HG02973 (cell line): ENCODE measurements around the gene C3orf20.

Source experiments
- ATAC-seq: cut with Tn5 transposase; IDR thresholded peaks from one replicate; pipeline ENCODE4 v1.9.1; 2021; ENCODE audit warnings: moderate library complexity; ENCODE audit not compliant: unreplicated experiment

C3orf20 gene

GRCh38 chr3:14674841-14675240 is at the start of gene C3orf20:
TSS of gene C3orf20 (plus strand) at chr3:14675141. CDS start at chr3:14682714, 7,573 bp downstream.
- ATAC-seq = no peak

DNA sequence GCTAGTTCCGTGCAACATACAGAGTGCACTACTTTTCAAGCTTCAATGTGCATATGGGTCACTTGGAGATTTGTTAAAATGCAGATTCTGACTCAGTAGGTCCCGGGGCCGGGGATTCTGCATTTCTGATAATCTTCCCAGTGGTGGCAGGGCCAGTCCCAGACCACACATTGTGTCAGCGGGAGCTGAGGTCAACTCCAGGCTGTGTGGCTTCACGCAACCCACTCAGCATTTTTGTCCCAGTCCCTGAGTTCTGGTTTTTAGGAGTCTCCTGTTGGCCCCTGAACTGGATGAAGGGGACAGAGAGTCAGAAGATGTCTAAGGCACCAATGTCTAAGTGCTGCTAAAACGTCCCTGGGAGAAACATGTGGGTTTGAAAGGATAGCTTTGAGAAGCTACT is 49.5 kb upstream of the C3orf20 start:
- ATAC-seq = no peak

DNA sequence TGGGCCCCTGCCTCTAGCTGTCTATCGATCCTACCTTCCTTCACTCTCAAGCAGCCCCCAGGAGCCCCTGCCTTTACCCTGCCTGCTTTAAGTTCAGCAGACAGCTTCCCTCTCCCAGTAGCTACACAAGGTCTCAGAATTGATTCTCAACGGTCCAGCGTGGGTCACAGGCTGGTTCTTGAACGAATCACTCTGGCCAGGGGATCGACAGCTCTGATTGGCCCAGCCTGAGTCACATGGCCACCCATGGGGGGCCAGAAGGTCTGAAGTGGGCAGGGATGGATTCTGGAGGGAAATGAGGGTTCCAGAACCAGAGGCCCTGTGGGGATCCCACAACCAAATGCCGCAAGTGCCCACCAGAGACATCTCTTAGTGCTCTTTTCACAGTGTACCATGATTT is 47.1 kb upstream of the C3orf20 start:
- ATAC-seq = no peak

DNA sequence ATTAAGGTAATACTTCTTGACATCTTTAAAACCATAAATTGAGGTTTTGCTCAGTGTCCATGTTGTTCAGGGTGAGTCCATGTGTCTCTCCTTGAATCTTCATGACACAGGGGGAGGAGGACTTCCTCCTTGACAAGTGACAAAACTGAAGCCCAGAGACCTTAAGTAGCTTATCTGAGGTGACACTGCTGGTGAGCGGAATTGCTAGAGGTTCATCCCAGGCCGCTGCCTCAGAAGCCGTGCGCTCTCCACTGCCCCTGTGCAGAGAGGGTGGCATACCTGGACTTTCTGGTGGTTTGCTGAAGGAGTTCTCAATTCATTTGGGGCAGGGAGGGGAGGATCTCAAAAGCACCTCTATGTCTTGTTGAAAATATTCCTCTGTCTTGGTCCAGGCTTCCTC is 46.5 kb upstream of the C3orf20 start:
- ATAC-seq = no peak

- no peak for ATAC-seq
These were observed 44.4 kb upstream of the C3orf20 start for GRCh38 chr3:14630404-14631100.

- no peak for ATAC-seq
These were observed 43.8 kb upstream of the C3orf20 start for GRCh38 chr3:14631101-14631497.

GRCh38 chr3:14631687-14632441 is 43.1 kb upstream of the C3orf20 start:
- ATAC-seq = no peak

- no peak for ATAC-seq
These were observed 42.5 kb upstream of the C3orf20 start for GRCh38 chr3:14632442-14632930.

GRCh38 chr3:14633417-14633816 is 41.5 kb upstream of the C3orf20 start:
- ATAC-seq = no peak

DNA sequence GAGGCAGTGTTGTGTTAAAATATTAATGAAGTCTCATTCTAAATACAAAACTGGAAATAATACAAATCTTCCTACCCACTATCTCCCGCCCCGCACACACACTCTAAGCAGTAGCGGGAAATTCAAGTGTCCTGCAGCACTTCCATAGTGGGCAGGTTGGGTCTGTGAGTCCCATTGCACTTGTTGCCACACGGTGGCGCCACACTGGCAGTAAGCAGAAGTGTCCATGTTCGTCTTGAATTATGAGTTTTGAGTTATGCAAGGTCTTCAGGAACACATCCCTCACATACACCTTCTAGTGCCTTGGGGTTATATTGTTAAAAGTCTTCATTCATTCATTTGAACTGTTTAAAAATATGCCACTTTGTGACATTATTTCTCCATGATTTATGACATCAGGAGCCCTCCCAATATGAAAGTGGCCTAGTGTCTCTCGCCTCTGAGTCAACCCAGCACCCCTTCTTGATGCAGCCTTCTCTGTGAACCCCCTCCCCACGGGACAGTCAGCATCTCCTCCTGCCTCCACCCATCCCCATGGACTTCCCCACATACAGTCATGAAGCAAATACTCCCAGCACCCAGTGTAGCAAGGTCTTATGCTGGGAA is 41.0 kb upstream of the C3orf20 start:
- no peak for ATAC-seq

GRCh38 chr3:14634763-14635400 is 40.1 kb upstream of the C3orf20 start:
- ATAC-seq = no peak

DNA sequence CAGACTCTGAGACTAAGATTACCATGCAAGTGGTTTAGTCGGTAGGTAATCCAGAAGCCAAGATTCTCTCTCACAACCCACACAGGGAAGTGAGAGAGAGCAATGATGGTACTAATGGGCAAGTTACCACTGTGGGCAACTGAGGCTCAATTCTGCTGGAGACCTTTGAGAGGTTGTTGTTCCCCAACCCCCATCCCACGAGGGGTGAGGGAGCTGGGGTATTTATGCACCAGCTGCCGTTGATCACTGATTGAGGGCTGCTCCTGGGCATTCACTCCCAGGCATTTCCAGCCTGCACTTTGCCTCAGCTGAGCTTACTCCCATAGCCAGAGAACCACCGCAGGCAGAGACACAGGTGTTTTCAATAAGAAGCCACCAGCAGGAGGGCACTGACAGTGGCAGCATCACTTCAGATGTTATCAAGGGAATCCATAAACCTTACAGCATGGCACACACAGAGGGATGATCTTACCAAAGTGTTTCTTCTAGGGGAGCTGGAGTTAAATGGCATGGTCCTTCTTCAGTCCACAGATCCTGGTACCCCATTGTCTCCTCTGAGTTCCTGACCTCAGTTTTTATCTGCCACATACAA is 38.3 kb upstream of the C3orf20 start:
- ATAC-seq = no peak

- ATAC-seq = no peak
These were observed 34.8 kb upstream of the C3orf20 start for GRCh38 chr3:14640157-14640562.

- no peak for ATAC-seq
These were observed 34.2 kb upstream of the C3orf20 start for GRCh38 chr3:14640734-14641133.

GRCh38 chr3:14641346-14641745 is 33.6 kb upstream of the C3orf20 start:
- no peak for ATAC-seq

DNA sequence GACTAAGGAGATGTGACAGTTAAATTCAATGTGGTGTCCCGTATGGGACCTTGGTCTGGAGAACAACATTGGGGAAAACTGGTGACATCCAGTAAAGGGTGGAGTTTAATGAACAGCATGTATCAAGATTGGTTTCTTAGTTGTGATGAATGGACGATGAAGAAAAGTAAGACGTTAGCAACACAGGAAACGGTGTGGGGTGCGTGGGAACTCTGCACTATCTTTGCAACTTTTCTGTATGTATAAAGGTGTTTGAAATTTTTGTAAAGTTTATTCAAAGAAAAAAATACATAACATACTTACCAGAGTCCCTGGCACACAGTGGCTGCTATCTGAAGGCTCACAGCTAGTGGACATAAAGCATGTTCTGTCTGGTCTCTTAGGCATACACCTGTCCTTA is 29.5 kb upstream of the C3orf20 start:
- no peak for ATAC-seq

GRCh38 chr3:14646131-14646573 is 28.8 kb upstream of the C3orf20 start:
- ATAC-seq = no peak

GRCh38 chr3:14646589-14647413 is 28.1 kb upstream of the C3orf20 start:
- ATAC-seq = no peak

GRCh38 chr3:14647976-14648955 is 26.7 kb upstream of the C3orf20 start:
- no peak for ATAC-seq
